EL (cell line): ENCODE data around the gene MCL1.
A peak's percentile ranks its signal among the peaks of the same experiment; 100 is the strongest.

Experiments
- DNase-seq: peaks from one replicate; pipeline ENCODE4 v3.0.0-alpha.2; 2016

MCL1 gene

DNA sequence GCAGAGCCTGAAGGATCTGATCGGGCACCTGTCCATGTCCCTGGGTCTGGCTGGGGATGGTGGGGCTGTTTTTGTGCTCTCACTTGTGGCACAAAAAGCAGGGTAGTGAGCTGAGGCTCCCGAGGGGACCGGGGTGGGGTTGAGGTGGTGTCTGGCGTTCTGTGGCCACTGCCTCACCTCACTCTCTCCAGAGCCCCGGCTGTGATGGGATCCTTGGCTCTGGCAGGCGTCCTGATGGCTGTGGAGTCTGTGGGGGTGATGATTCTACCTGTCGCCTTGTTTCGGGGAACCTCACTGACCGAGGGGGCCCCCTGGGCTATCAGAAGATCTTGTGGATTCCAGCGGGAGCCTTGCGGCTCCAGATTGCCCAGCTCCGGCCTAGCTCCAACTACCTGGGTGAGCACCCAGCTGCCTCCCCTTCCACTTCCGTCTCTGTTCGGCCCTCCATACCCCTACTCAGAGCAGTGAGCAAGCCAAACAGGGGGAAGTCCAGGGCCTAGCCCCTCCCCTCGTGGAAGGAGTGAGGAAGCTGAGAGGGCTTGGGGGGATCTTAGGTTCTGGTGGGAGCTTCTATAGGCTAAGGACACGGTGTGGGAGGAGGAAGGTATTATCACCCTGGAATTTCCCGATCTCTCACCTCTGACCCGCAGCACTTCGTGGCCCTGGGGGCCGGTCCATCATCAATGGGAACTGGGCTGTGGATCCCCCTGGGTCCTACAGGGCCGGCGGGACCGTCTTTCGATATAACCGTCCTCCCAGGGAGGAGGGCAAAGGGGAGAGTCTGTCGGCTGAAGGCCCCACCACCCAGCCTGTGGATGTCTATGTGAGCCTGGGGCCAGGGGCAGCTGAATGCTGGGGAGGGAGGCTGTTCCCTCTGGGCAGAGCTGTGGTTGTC is 23.2 kb downstream of the MCL1 start:
- no peak for DNase-seq

DNA sequence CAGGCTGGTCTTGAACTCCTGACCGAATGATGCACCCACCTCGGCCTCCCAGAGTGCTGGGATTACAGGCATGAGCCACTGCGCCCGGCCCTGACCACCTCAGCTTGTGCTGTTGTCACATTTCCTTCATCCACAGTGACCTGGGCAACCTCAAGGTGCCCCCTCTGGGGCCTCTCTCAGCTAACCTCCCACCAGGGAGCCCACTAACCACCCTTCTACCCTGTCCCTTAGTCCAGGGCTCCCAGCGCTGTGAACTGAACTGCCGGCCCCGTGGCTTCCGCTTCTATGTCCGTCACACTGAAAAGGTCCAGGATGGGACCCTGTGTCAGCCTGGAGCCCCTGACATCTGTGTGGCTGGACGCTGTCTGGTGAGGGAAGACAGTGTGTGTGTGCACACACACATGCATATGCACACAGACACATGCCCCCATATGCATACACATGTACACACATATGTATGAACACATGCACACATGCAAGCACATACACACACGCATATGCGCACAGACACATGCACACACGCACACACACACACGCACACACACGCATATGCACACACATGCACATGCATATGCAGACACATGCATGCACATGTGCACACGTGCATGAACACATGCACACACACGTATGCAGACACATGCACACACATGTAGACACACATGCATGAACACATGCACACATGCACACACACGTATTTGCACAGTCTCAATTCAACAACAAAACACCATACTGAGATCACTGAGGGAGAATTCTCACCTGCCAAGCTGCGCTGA is 24.0 kb downstream of the MCL1 start:
- no peak for DNase-seq

DNA sequence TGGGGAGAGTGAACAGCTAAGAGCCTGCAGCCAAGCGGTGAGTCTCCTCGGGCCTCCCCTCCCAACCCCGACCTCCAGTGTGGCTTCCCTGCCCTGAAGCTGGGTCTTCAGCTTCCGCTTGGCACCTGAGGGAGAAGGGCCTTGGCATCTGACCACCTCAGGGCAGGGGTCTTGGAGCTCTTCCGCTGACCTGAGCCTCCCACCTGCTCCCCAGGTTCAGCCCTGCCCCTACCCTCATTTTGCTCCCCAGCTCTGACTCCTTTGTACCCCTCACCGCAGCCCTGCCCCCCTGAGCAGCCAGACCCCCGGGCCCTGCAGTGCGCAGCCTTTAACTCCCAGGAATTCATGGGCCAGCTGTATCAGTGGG is 25.3 kb downstream of the MCL1 start:
- DNase-seq: no peak

DNA sequence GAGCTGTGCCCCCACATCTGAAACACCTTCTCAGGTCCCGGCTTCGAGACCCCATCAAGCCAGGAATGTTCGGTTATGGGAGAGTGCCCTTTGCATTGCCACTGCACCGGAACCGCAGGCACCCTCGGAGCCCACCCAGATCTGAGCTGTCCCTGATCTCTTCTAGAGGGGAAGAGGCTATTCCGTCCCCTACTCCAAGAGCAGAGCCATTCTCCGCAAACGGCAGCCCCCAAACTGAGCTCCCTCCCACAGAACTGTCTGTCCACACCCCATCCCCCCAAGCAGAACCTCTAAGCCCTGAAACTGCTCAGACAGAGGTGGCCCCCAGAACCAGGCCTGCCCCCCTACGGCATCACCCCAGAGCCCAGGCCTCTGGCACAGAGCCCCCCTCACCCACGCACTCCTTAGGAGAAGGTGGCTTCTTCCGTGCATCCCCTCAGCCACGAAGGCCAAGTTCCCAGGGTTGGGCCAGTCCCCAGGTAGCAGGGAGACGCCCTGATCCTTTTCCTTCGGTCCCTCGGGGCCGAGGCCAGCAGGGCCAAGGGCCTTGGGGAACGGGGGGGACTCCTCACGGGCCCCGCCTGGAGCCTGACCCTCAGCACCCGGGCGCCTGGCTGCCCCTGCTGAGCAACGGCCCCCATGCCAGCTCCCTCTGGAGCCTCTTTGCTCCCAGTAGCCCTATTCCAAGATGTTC is 25.9 kb downstream of the MCL1 start:
- no peak for DNase-seq

DNA sequence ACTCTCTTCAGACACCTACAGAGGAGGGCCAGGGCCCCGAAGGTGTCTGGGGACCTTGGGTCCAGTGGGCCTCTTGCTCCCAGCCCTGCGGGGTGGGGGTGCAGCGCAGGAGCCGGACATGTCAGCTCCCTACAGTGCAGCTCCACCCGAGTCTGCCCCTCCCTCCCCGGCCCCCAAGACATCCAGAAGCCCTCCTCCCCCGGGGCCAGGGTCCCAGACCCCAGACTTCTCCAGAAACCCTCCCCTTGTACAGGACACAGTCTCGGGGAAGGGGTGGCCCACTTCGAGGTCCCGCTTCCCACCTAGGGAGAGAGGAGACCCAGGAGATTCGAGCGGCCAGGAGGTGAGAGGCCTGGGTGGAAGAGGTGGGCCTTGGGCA is 26.5 kb downstream of the MCL1 start:
- DNase-seq: no peak

DNA sequence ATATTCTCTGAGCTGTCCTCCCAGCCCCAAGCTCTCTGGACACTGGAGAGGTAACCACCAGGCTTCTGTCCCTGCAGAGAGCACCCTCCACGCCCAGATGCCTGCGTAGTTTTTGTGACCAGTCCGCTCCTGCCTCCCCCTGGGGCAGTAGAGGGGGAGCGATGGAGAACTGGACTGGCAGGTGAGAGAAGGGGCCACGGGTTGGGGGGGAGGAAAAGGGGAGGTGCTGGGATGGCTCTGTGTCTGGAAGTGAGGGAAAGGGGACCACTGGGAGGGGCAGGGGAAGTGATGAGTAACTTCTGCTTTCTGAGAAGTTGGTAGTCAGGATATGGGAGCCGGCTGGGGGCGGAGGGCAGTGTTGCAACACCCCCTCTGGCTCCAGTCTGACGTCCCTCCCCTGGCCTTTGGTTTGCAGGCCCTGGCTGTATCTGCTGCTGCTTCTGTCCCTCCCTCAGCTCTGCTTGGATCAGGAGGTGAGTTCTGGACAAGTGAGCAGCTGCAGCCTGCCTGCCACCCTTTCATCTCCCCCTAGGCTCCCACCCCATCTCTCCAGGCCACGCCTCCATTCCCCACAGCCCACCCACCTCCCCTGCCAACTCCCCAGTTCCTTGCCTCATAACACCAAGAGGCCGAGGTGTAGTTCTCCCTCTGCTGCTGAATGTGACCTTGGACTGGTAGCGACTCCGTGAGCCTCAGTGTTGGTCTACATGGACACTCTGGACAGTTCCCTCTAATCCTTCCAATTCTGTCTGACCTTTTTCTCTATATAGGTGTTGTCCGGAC is 27.1 kb downstream of the MCL1 start:
- peak; percentile 91 for DNase-seq

DNA sequence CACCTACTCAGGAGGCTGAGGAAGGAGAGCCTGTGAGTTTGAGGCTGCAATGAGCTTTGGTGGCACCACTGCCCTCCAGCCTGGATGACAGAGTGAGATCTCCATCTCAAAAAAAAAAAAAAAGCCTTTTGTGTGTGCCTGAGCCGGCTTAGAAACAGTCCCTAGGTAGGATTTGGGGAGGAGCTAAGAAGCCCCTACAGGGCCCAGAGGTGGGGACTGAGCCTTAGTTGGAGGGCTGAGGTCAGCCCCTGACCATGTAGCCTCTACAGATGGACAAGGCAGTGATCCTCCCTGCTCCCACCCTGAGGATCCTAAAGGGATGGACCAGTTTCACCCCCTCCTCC is 27.7 kb downstream of the MCL1 start:
- no peak for DNase-seq

DNA sequence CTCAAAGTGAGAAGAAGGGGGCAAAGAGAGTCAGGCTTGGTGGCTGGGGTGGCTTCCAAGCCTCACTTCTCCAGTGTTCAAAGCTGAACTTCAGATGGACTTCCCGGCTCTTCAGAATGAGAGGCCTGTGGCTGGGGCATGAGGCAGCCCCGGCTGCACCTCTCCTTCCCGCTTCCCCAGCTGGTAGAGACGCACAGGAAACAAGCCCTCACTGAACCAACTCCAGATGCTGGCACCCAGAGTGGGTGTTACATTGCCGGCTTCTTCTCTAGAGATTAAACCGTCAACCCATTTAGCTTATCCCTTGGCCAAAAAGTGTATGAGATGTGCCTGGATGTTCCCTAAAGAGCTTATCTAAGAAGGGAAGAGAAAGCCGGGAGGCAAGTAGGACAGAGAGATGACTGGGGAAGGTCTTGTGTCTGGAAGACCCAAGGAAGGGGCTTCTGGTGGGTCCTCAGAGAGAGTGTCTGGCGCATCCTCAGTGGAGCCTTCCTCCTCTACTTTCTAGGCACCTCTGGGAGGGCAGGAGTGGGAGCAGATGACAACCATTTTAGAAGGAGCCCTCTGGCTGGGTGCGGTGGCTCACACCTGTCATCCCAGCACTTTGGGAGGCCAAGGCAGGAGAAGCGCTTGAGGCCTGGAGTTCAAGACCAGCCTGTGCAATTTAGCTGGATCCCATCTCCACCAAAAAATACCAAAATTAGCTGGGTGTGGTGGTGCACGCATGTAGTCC is 28.2 kb downstream of the MCL1 start:
- DNase-seq: peak; percentile 66

DNA sequence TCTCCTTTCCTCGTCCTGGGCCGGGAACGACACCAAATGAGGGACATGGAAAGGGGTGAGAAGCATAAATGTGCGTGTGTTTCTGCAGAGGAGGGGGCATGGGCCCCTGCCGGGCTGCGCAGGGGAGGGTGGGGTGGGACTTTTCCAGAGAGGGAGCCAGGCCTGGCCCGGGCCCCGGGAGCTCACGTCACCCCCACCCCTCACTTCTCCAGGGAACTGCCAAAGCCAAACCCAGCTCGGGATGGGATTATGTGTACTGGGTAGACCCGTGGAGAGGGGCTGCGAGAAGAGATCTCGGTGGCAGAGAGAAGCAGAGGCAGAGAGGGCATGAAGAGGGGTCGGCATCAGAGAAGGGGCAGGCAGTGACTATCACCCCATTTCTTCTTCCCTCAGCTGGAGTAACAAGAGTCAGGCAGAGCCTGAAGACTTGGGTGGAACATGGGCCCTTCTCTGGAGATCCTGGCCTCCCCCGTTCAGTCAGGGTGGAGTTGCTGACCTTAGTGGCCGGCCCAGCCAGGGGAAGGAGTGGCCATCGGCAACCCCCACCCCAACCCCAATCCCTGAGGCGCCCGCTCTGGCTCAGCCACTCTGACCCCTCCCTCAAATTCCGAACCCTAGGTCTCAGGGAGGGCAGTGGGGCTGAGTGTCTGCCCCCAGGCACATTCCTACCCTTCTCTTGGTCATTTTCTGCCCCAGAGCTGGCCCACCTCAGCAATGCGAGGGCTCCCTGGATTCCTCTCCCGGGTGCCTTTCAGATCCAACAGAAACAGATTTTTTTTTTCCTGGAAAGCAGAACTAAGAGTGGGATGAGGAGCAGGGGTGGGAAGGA is 29.0 kb downstream of the MCL1 start:
- DNase-seq: peak; percentile 83

DNA sequence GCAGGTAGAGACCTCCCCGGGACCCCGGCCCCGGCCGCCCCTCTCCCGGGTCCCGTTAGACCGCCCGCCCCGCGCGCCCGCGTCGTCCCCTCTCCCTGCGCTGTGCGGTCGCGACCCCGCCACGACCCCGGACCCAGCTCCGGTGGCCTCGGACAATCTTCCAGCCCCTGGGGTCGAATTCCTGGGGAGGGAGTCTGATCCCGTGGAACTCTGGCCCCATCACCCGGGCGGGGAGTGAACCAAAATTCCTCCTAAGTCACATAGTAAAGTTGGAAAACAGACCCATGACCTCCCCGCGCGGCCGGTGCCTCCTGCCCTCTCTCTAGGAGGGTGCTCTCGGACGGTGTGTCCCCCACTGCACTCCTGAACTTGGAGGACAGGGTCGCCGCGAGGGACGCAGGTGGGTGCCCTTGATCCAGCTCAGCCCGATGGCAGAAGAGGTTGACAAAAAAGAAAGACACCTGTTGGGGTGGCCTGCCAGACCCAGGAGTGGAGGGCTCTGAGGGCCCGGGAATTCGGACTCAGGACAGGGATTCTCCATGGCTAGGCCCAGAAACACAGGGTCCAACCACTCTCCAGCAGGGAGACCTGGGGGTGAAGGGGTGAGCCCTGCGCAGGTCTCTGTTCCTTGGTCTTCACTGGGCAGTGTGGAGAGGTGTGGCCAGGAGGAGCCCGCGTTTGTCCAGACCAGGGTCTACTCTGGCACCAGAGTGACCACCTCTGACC is 29.8 kb downstream of the MCL1 start:
- DNase-seq: peak; percentile 42

DNA sequence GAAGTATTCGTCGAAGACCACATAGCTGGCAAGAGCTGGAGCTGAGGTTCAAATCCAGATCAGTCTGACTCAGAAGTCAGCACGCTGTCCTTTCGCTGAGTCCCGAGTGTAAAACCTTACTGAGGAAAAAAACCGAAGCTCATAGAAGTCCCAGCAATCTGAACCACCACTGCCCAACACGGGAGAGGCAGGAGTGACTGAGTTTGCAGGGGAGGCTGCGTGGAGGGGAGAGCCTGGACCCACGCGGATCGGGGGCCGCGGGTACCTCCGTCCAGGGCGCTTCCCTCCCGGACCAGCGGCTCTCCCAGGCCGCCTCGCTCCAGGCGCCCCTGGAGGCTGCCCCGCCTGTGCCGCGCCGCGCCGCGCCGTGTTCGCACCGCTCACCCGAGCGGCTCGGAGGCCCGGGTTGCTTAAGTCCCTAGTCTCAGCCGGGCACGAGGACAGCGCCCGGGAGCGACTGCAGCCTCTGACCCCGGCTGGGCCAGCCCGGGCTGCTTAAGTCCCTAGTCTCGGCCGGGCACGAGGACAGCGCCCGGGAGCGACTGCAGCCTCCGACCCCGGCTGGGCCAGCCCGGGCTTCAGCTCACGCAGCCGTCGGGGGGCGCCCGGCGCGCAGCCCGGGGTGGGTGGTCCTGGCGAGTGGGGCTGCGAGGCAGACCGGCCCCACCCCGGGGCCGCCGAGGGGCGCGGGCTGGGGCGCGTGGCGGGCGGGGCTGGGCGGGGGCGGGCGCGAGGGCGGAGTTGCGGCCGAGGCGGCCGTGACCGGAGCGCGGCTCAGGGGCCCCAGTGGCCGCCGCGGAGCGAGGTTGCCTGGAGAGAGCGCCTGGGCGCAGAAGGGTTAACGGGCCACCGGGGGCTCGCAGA is 30.5 kb downstream of the MCL1 start, which contains the start of gene ADAMTSL4:
Gene ADAMTSL4 (plus strand): TSS at position 777 of the 864 bp plus-strand sequence. CDS start 2,881 bp downstream, outside the sequence.
- peak; percentile 82 for DNase-seq

DNA sequence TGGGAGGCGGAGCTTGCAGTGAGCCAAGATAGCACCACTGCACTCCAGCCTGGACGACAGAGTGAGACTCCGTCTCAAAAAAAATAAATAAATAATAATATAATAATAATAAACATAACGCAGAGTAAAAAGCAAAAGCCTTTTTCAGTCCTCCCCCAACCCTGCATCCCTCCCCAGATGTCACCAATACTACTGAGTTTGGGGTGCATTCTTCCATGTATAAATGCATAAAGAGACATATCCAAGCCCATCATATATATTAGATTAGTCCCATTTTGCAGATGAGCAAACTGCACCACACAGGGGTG is 31.1 kb downstream of the MCL1 start:
- DNase-seq: no peak

DNA sequence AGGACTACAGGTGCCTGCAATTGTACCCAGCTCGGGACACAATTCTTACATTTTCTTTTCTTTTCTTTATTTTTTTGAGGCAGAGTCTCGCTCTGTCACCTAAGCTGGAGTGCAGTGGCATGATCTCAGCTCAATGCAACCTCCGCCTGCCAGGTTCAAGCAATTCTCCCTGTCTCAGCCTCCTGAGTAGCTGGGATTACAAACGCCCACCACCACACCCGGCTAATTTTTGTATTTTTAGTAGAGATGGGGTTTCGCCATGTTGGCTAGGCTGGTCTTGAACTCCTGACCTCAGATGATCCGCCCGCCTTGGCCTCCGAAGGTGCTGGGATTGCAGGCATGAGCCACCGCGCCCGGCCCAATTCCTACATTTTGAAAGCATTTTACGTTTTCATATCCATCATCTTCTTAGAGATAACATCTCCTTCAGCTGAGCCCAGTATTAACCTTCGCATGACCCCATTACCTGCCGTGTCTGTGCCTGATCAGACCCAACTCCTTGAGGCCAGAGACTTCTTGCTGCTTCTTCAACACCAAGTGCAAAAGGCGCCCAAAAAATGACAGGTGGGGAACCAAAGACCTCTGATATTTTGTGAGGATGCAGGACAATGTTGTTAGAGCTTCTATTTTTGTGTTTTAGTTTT is 33.0 kb downstream of the MCL1 start:
- DNase-seq: no peak

DNA sequence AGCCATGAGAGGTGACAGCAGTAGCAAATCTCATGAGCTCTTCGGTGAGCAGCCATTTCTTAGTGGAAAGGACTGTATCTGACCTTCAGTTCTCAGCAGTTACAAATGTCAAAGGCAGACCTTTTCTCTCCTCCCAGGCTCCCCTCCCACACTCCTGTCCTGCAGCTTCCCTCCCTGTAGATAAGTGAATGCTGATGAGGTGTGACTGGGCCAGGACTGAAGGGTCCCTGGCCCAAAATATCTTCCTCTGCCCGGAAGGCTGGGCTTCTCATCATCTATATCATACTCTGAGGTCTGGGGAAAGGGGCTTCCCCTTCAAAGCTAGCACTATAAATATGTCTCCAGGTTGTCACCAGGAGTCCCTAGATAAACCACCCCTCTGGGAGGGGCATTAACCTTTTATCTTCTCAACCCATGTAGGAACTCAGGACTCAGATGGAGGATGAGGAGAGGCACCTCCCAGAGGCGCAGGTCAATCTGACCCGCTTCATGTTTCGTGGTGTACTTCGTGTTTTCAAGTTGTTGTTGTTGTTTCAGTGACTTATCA is 33.9 kb downstream of the MCL1 start:
- no peak for DNase-seq

DNA sequence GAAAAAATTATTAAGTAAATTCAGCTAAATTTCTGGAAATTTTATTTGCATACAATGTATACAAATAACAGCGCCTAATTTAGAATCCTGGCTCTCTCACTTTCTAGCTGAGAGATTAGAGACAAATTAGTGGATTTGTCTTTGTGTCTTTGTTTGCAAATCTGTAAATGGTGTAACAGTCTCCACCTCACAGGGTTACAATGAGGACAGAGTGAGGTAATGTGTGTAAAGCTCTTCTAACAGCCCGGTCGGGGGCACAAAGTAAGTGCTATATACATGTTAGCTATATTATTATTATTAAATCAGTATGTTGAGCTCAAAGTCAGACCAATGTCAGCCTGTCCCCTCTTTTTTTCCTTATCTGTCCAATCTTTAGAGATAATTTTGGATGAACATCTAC is 35.2 kb downstream of the MCL1 start:
- no peak for DNase-seq

DNA sequence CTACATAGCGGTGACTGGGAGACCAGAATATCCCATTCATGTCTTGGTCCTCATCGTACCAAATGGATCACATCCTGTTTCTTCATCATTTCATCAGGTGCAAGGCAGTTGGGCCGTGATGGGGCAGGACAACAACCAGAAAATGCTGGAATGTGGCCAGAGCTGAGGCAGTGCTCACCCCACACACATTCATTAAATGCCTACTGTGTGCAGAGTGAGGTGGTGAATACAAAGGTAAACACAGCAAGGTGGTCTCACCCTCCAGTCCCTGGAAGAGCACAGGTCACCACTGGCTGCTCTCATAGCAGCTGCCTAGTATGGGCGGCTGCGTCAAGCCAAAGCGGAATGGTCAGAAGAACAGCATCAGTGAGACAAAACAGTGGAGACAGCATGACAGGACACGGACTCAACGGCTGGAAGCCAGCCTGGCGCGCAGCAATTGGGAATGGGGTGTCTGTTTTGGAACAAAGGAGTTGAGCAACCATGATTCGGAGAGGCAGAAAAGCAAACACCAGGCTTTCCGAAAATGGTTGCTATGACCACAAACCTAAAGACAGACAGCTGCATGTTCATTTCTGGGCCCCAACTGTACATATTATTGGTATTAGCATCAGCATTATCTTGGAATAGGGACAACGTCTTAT is 35.8 kb downstream of the MCL1 start:
- DNase-seq: no peak

DNA sequence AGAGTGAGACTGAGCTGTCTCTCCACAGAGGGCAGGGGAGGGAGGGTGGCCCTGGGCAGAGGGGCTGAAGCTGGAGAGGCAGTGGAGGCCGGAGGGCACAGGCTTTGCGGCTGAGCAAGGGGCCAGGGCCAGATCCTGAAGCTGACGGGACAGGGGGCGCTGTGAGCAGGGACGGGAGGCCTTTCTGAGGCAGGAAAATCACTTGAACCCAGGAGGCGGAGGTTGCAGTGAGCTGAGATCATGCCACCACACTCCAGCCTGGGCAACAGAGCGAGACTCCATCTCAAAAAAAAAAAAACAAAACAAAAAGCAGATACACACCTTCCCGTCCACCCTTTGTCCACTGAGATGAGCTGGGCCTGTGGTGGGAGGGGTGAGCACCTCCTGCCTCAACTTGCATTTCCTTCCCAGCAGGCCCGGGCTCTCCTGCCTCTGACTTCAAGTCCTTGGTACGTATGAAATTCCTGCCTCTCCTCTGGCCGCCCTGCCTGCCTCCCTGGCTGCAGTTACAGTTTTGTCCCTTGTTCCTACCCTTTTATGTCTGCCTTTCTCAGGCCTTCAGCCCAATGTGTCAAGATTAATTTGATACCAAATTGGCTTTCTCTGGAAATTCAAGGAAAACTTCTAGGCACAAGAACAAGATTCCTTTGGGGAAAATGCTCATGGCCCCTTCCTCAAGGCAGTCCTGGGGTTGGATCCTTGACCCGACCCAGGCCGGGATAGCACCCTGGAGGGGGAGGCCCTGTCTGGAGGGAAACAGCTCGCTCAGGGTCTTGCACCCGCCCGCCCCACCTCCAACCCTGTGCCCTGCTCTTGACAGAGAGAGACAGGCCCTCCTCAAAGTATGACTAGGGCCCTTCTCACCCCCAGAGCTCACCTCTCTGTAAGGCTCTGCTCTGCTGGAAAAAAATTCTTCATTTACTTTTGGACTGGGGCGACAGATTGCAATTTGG is 41.4 kb downstream of the MCL1 start:
- DNase-seq: peak; percentile 82
